ENCODE data around the gene FHIT.

The FHIT gene

DNA sequence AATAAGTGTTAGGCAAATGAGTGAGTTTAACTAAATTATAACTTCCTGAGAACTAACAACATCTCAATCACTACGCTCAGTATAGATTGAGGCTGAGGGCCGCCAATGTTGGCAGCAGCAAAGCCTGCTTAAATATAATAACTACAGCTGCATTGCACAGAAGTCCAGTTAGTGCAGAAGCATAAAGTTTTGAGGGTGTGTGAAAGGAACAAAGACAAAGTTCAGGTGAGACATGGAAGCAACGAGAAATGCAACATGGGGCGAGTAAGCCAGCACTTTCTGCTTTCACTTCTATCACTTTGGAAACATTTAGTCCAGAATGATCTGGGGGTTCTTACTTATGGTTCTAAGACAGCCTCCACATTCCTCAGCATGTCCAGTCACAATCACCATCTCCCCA lies 1149.1 kb downstream of the FHIT start:
- DNase-seq (ENCODE audit: low read depth) = no peak

GRCh38 chr3:60101621-60102020 lies 1149.6 kb downstream of the FHIT start:
- DNase-seq (ENCODE audit: low read depth) = no peak

DNA sequence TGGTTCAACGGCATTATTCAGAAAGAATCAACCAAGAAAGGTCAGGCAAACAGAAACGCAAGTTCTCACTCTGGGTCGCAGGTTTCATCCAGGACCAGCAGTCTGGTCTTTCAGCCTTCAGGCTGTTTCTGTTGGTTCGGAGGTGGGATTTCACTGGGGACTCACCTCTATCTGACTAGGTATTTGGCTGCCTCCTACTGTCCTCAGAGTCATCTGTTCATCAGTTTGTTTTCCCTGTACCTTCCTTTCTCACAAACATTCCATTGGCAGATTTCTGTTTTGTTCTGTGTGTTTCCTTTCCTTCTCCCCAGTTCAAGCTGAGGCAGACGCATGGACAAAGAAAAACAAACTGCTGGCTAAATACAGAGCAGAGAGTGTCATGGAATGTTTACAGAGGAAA lies 1154.8 kb downstream of the FHIT start:
- DNase-seq (ENCODE audit: low read depth) = no peak

GRCh38 chr3:60095930-60096329 lies 1155.3 kb downstream of the FHIT start:
- DNase-seq (ENCODE audit: low read depth) = no peak

- DNase-seq (ENCODE audit: low read depth) = no peak
These were observed 1155.7 kb downstream of the FHIT start for GRCh38 chr3:60095516-60095915.

- DNase-seq (ENCODE audit: low read depth) = no peak
These were observed 1156.8 kb downstream of the FHIT start for GRCh38 chr3:60094392-60094947.

DNA sequence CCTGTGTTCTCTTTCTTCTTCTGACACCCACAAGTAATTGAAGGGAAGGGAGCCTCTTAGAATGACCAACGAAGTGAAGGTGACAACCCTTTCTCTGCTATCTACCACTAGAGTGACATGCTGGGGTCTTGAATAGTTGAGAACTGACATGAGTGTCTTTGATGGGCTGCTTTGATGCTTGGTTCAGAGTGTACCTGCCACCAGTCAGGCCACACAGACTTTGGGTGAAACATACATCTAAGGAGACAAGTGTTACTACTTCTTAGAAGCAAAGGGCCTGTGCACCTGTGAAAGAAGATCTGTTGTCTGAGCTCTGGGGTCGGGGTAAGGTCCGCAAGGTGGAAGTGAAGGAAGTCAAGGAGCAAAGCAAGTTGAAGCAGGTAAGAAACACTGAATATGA lies 1160.7 kb downstream of the FHIT start:
- no peak for DNase-seq (ENCODE audit: low read depth)

- DNase-seq (ENCODE audit: low read depth) = no peak
These were observed 1164.4 kb downstream of the FHIT start for GRCh38 chr3:60086811-60087210.

- no peak for DNase-seq (ENCODE audit: low read depth)
These were observed 1165.6 kb downstream of the FHIT start for GRCh38 chr3:60085649-60086048.

- no peak for DNase-seq (ENCODE audit: low read depth)
These were observed 1169.7 kb downstream of the FHIT start for GRCh38 chr3:60081381-60082095.

- DNase-seq (ENCODE audit: low read depth) = no peak
These were observed 1170.6 kb downstream of the FHIT start for GRCh38 chr3:60080648-60081047.

GRCh38 chr3:60079076-60079475 lies 1172.2 kb downstream of the FHIT start:
- DNase-seq (ENCODE audit: low read depth) = no peak

GRCh38 chr3:60076331-60076730 lies 1174.9 kb downstream of the FHIT start:
- DNase-seq (ENCODE audit: low read depth) = no peak

GRCh38 chr3:60073942-60074341 lies 1177.3 kb downstream of the FHIT start:
- no peak for DNase-seq (ENCODE audit: low read depth)

DNA sequence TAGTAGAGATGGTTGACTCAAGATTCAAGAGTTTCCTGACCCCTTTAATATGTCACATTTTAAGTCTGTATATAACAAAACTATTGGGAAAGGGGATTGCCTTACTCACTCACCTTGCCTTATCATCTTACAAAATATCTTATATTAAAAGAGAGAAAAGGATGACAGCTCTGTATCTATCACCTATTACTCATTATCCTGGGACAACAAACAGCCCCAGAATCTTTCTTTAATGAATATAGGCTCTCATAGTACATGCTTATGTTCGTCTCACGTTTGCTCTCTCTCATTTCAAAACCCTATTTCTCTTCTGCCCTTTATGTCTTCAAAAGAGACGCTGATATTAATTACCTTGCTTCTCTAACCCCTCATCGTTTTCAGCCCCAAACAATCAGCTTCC lies 1178.0 kb downstream of the FHIT start:
- no peak for DNase-seq (ENCODE audit: low read depth)

GRCh38 chr3:60070366-60070765 lies 1180.9 kb downstream of the FHIT start:
- DNase-seq (ENCODE audit: low read depth) = no peak

- DNase-seq (ENCODE audit: low read depth) = no peak
These were observed 1185.9 kb downstream of the FHIT start for GRCh38 chr3:60065227-60065868.

DNA sequence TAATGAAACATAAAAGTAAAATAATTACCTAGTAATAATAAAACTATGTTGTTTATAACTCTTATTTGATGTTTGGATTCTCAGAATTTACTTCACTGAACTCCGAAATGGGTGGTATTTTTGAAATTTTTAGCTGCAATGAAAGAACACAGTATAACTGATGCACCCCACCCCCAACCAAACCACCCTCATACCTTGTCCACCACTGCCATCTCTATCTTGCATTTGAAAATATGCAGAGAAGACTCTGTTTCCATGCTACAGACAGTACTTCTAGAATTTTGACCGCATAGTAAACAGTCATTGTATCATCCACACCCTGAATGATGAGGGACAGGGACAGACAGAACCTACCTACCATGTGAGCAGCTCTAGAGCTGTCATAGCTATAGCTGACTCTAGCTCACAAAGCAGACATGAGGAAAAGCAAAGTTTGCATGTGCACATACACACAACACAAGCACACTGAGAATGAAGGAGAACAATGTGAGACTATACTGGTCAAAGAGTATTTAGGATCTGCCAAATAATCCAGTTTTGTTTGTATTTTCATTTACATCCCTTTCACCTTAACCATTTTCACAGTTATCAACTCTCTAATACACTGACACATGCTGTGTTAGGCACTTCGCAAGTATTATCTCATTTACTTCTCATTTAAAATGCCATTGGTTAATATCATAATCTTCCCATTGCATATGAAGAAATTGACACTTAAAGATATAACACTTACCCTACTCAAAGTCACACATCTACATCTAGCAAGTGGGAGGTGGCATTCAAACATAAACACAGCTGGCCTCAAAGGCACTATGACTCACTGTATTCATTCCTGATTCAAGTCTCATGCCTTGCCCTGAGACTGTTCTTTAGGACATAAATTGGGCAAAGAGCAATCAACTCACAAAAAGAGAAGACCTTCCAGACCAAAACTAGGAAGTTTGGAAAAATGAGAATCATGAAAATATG lies 1186.8 kb downstream of the FHIT start:
- no peak for DNase-seq (ENCODE audit: low read depth)

DNA sequence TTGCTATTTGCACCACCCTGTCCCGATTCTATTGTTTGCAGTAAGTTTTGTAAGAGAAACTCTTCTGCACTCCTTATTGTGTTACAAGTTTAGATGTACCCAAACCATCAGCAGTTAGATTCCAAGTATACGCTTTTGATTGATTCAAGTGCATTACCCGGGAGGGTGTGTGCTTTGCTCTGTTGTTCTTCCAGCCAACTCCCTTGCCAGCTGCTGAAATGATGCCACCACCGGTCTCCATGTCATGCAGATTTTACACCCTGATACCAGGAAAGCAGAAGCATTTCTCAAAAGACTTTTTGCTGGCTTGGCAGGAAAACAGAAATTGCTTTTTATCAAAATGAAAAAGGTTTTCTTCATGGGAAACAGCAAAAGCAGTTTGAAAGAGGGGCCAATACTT lies 1194.8 kb downstream of the FHIT start:
- no peak for DNase-seq (ENCODE audit: low read depth)

DNA sequence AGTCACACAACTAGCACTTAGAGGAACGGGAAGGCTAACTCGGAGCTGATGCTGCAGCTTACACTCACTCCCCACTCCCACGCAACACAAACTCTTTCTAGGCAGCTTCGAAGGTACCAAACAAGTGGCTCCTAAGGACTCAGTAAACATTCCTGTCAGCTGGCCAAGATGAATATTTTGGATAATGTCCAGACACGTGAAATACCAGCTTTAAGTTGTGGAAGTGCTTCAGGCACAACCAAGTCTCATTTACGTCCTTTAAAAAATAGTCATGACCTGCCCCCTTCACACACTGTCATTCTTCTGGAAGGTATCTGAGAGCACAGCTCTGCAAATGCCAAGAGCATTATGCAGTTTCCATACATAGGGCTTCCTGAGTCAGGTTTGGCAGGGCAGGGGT lies 1195.5 kb downstream of the FHIT start:
- no peak for DNase-seq (ENCODE audit: low read depth)

DNA sequence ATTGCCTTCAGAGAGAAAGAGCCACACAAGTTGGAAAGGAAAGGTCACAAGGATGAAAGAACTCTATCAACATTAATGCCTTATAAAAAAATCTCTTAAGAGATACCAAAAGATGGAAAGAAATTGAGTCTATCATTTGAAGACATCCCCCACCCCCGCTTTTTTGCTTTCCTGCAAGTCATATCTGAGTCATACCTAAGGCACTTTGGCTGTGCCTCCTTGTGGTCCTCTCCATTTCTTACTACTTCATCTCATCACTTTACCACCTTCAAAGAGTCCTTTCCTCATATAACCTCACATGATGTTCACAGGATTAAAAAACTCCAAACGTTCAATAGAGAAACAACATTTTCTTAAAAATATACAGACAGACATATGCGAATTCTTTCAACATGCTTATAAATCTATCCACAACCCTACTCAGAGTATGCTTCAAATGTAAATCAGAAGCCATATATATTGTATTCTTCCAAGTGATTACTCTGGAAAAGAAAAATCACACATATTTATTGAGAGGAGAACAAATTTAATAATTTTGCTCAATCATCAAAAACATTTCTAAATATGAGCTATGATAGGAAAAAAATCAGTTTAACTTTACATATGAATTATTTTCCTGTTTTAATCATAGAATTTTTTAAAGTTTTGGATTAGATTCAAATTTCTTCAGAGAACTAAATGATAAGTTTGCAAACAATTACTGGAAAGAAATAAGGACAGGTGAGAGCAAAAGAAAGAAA lies 1197.6 kb downstream of the FHIT start:
- DNase-seq (ENCODE audit: low read depth) = no peak

DNA sequence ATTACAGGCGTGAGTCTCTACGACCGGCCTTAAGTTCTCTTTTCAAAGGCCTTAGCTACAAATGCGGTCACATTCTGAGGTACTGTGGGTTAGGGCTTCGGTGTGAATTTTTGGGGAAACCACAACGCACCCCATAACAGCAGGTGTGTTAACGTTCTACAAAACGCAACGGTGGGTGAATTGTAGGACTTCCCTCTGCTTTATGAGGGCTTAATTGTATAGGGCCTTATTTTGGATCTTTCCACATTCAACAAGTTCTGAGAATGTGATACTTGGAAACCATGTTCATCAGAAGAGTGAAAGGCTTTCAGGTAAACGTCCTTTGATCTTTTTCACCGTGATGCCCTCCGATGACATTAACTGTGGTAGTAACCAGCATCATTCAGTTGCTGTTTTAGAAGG lies 1202.8 kb downstream of the FHIT start:
- DNase-seq (ENCODE audit: low read depth) = no peak
